Kidney epithelial cell (primary cell): ENCODE measurements around the gene RITA1. TPM values are rescaled to one million over a fixed set of nuclear protein-coding genes. Genes with fewer than 3 reads are reported as not detected.
A peak's percentile ranks its signal among the peaks of the same experiment; 100 is the strongest.

ENCODE experiments used
- DNase-seq: peaks from one replicate; pipeline ENCODE4 v3.0.0-alpha.2; 2010; ENCODE audit warnings: low read depth
- H3K27me3 ChIP-seq: 2 replicates; pipeline ENCODE4 v1.6.0; 2011; ENCODE audit warnings: low read length; ENCODE audit not compliant: control insufficient read depth, insufficient read depth
- H3K36me3 ChIP-seq: 2 replicates; pipeline ENCODE4 v1.5.1; 2011; ENCODE audit warnings: low read length; ENCODE audit not compliant: control insufficient read depth, insufficient read depth
- H3K4me3 ChIP-seq: 2 replicates; pipeline ENCODE4 v1.5.1; 2011; ENCODE audit warnings: low read depth, mild to moderate bottlenecking, control low read depth, low read length
- total RNA-seq: library from RNA; depleted of rRNA; stranded (reverse); fragments of >200 nt; gene quantifications from 2 replicates; pipeline ENCODE4 v1.2.3, GENCODE V29; 2015
- TF ChIP-seq, protein P1 (sequence below): IDR thresholded peaks from 2 replicates; pipeline ENCODE4 v1.5.1; 2011; ENCODE audit warnings: mild to moderate bottlenecking, moderate library complexity, low read length, control low read depth, inconsistent platforms; ENCODE audit not compliant: insufficient read depth, poor library complexity, severe bottlenecking

Gene RITA1
- total RNA-seq, 1 donor from 2014 or later, result 33.6 TPM

DNA sequence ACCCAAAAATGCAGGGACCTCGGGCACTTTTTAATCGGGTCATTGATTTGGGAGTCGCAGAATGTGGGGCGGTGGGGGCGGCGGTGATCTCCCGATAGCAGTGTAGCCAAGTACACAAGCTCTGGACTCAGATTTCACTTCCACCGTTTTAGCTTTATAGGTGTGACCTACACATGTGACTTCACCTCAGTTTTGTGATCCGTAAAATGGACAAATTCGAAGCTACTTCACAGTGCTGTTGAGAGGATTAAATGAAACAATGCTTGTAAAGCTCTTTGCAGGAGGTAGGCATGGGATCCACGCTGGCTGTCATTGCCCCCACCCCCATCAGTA is 478 bp downstream of the RITA1 start:
- H3K4me3 ChIP-seq, result peak overlapping the region; percentile 88
- TF ChIP-seq, protein P1, sequence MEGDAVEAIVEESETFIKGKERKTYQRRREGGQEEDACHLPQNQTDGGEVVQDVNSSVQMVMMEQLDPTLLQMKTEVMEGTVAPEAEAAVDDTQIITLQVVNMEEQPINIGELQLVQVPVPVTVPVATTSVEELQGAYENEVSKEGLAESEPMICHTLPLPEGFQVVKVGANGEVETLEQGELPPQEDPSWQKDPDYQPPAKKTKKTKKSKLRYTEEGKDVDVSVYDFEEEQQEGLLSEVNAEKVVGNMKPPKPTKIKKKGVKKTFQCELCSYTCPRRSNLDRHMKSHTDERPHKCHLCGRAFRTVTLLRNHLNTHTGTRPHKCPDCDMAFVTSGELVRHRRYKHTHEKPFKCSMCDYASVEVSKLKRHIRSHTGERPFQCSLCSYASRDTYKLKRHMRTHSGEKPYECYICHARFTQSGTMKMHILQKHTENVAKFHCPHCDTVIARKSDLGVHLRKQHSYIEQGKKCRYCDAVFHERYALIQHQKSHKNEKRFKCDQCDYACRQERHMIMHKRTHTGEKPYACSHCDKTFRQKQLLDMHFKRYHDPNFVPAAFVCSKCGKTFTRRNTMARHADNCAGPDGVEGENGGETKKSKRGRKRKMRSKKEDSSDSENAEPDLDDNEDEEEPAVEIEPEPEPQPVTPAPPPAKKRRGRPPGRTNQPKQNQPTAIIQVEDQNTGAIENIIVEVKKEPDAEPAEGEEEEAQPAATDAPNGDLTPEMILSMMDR, result no peak
- H3K36me3 ChIP-seq, result no peaks in the 10 kb centered on the region
- no peaks in the 10 kb centered on the region for H3K27me3 ChIP-seq
- no peak for DNase-seq

DNA sequence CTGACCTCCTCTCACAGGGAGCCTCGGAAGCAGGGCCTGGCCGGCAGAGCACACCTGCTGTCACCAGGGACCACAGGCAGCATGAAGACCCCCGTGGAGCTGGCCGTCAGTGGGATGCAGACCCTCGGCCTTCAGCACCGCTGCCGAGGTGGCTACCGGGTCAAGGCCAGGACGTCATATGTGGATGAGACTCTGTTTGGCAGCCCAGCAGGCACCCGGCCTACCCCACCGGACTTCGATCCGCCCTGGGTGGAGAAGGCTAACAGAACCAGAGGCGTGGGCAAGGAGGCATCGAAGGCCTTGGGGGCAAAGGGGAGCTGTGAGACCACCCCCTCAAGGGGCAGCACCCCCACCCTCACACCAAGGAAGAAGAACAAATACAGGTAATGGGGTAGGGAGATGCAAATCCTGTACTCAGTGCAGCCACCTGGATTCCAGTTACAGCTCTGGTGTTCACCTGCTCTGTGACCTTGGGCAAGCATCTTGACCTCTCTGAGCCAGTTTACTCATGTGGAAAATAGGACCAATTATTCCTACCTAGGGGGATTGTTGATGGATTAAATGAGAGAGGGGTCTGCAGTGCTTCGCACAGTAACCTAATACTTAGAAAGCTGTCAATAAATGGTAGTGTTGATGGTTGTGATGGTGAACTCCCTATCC is 1.3 kb downstream of the RITA1 start:
- TF ChIP-seq, protein P1, result no peak
- H3K4me3 ChIP-seq, result no peak overlapping the region
- no peaks in the 10 kb centered on the region for H3K36me3 ChIP-seq

DNA sequence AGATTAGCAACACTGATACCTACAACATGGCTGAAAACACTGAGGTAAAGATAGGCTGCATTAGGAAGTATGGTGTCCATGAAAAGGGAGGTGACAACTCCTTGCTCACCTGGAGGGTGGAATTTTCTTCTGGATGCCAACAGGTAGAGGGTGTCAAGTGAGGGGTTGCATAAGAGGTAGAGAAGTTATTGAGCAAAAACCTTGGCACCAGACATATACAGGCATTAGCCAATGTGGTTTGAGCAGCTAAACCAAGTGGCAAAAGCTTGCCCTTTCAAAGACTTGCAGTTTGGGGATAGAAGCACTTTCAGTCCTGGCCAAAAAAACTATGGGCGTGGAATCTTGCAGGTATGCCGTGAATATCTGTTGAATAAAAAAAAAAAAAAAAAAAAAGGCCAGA is 3.8 kb downstream of the RITA1 start:
- TF ChIP-seq, protein P1, result no peak
- Histone ChIP-seq H3K27me3 (no peaks in the 10 kb centered on the region), H3K4me3 (no peak overlapping the region), H3K36me3 (no peaks in the 10 kb centered on the region)
- DNase-seq, result no peak

More for the DNA sequence above, 1.3 kb downstream of the RITA1 start:
- H3K27me3 ChIP-seq, result no peaks in the 10 kb centered on the region
- DNase-seq, result no peak

DNA sequence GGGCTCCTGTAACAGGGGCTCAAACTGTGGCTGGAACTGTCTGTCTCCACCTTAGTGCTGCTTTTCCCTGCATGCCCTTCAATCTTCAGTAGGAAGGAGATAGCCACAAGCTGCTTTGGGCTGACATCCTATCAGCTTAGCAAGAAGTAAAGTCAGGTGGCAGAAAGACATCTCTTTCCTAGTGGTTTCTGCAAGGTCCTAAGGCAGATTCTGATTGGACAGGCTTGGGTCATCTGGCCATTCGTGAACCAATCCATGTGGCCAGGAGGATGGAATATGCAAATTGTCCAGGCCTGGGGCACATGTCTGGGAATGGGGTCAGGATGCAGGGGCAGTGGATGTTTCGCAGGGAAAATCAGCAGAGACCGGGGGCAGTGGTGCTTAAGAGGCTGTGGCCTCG is 5.2 kb downstream of the RITA1 start:
- Histone ChIP-seq H3K27me3 (no peaks in the 10 kb centered on the region), H3K4me3 (no peak overlapping the region), H3K36me3 (no peaks in the 10 kb centered on the region)
- DNase-seq, result no peak
- TF ChIP-seq, protein P1, result no peak

DNA sequence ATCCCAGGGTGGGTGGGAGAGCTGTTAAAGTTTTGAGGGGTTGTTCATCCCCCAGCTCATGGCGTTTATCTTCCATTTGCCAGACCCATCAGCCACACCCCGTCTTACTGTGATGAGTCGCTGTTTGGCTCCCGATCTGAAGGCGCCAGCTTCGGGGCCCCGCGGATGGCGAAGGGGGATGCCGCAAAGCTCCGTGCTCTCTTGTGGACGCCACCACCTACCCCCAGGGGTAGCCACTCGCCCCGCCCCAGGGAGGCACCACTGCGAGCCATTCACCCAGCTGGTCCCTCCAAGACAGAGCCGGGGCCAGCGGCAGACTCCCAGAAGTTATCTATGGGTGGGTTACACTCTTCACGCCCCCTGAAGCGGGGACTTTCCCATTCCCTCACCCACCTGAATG is 5.7 kb downstream of the RITA1 start:
- Histone ChIP-seq H3K27me3 (no peaks in the 10 kb centered on the region), H3K4me3 (no peak overlapping the region), H3K36me3 (no peaks in the 10 kb centered on the region)
- TF ChIP-seq, protein P1, result no peak
- no peak for DNase-seq

DNA sequence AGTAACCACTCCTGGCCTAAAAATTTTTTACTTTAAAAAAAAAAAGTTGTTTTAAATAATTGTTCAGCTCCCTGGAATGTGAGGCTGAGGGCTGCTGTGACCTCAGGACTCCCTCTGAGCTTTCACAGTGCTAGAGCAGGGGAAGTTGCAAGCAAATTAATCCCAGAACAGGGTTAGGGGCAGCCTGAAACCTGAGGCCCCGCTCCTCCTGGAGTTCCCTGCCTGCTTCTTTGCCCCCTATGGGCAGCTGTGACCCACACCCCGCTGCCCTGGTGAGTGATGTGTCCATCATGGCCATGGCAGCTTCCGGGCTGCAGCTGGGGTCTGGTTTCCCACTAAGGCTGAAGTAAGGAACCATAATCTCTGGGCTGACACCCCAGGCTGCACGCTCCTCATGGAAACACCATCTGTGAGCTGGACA is 9.5 kb downstream of the RITA1 start:
- Histone ChIP-seq H3K36me3 (no peaks in the 10 kb centered on the region), H3K27me3 (no peaks in the 10 kb centered on the region), H3K4me3 (no peak overlapping the region)
- TF ChIP-seq, protein P1, result no peak
- DNase-seq, result no peak
